Activated naive CD4-positive, alpha-beta T cell treated with anti-CD3 and anti-CD28 coated beads, Interleukin-2, amount 10 ng/mL, durations not matched to agents 7 days and 5 days (primary cell): ENCODE data around the gene UBASH3A.
"Not testable (repeated sequence)": the region's sequence is repeated elsewhere in the genome, so short reads cannot be mapped to it uniquely, and the experiment has no call there.

ENCODE experiments used
- CTCF ChIA-PET: fragments of 350-600 bp; sonication (Branson Sonifier 250); formaldehyde crosslinking; loops from one replicate; lab custom pipeline; 2021; ENCODE audit warnings: antibody characterized with exemption; lab: Charles Lee
- DNase-seq: peaks from one replicate; pipeline ENCODE4 v3.0.0-alpha.2; 2020
- H3K27ac Mint-ChIP-seq: one replicate; pipeline ENCODE4 v1.8.0; 2021; ENCODE audit warnings: mild to moderate bottlenecking, moderate library complexity, mixed read lengths
- H3K27me3 Mint-ChIP-seq: one replicate; pipeline ENCODE4 v1.8.0; 2021; ENCODE audit warnings: mild to moderate bottlenecking, mixed read lengths
- H3K36me3 Mint-ChIP-seq: one replicate; pipeline ENCODE4 v1.8.0; 2021; ENCODE audit warnings: mixed read lengths
- H3K4me1 Mint-ChIP-seq: one replicate; pipeline ENCODE4 v1.8.0; 2021; ENCODE audit warnings: mixed read lengths
- H3K4me3 Mint-ChIP-seq: one replicate; pipeline ENCODE4 v1.8.0; 2021; ENCODE audit warnings: mild to moderate bottlenecking, moderate library complexity, mixed read lengths
- H3K9me3 Mint-ChIP-seq: one replicate; pipeline ENCODE4 v1.8.0; 2021; ENCODE audit warnings: mixed read lengths

UBASH3A gene

GRCh38 chr21:42401820-42402251, 1.9 kb upstream of the UBASH3A start:
- Mint-ChIP-seq H3K9me3 (peaks cover 10% of the 10 kb centered on the region), H3K36me3 (peaks cover 35% of the 10 kb centered on the region), H3K4me1 (peaks cover 60% of the 10 kb centered on the region), H3K4me3 (peak overlapping the region; percentile 1), H3K27ac (peak overlapping the region; percentile 46), H3K27me3 (no peaks in the 10 kb centered on the region)
- CTCF ChIA-PET = interaction anchor here (0.6 to 4.7 kb wide), 4 partner anchors 14 to 338 kb away, joined by 3 to 25 read pairs (median 4); no protein-coding TSS in a partner anchor
- no peak for DNase-seq

- Mint-ChIP-seq H3K4me3 (peak overlapping the region; percentile 98), H3K9me3 (peaks cover 10% of the 10 kb centered on the region), H3K27me3 (no peaks in the 10 kb centered on the region), H3K4me1 (peaks cover 56% of the 10 kb centered on the region), H3K36me3 (peaks cover 48% of the 10 kb centered on the region), H3K27ac (peak overlapping the region; percentile 87)
- peak; percentile 50 for DNase-seq
- CTCF ChIA-PET = interaction anchor here (0.8 to 4.7 kb wide), 15 partner anchors 10 to 67 kb away, joined by 3 to 25 read pairs (median 5); no protein-coding TSS in a partner anchor
Measured at GRCh38 chr21:42404539-42404938, 837 bp downstream of the UBASH3A start.

GRCh38 chr21:42405064-42406013, 1.6 kb downstream of the UBASH3A start:
- DNase-seq = no peak
- Mint-ChIP-seq H3K27ac (peak overlapping the region; percentile 87), H3K36me3 (peaks cover 53% of the 10 kb centered on the region), H3K27me3 (no peaks in the 10 kb centered on the region), H3K4me3 (peak overlapping the region; percentile 98), H3K9me3 (peaks cover 10% of the 10 kb centered on the region), H3K4me1 (peaks cover 59% of the 10 kb centered on the region)
- CTCF ChIA-PET = interaction anchor here (0.8 to 4.7 kb wide), 11 partner anchors 10 to 67 kb away, joined by 3 to 25 read pairs (median 5); no protein-coding TSS in a partner anchor

- Mint-ChIP-seq H3K9me3 (peaks cover 10% of the 10 kb centered on the region), H3K27ac (peak overlapping the region; percentile 87), H3K27me3 (no peaks in the 10 kb centered on the region), H3K4me3 (peak overlapping the region; percentile 98), H3K36me3 (peaks cover 53% of the 10 kb centered on the region), H3K4me1 (peaks cover 53% of the 10 kb centered on the region)
- DNase-seq = peak; percentile 79
- CTCF ChIA-PET = interaction anchor here (4.7 kb wide), 1 partner anchor 25 kb away, joined by 25 read pairs; no protein-coding TSS in a partner anchor
Measured at GRCh38 chr21:42406201-42406621, 2.5 kb downstream of the UBASH3A start.

DNA sequence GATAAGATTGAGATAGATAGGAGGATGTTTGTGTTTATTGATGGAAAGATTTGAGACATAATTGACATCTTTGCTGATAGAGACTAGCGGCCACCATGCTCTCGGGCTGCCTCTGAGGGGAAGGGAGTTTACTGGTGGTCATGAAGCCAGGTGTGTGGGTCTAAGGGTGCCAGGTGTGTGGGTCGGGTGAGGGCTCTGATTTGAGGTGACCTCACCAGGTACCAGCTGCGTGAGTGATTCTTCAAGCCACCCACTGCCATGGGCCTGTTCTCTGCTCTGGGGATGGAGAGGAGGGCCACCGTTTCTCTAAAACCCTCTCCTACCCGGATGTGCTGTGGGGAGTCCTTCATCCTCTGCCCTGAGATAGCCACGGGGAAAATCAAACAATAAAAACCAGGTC, 3.2 kb downstream of the UBASH3A start:
- Mint-ChIP-seq H3K4me1 (peaks cover 47% of the 10 kb centered on the region), H3K27ac (peak overlapping the region; percentile 87), H3K36me3 (peaks cover 47% of the 10 kb centered on the region), H3K9me3 (peaks cover 4% of the 10 kb centered on the region), H3K27me3 (no peaks in the 10 kb centered on the region), H3K4me3 (peak overlapping the region; percentile 98)
- CTCF ChIA-PET = interaction anchor here (4.7 kb wide), 1 partner anchor 26 kb away, joined by 25 read pairs; no protein-coding TSS in a partner anchor
- no peak for DNase-seq

- peak overlapping the region; percentile 98 for H3K4me3 Mint-ChIP-seq
- DNase-seq = no peak
- CTCF ChIA-PET = no interaction called here
Measured at GRCh38 chr21:42407476-42407875, 3.8 kb downstream of the UBASH3A start.

GRCh38 chr21:42408718-42409117, 5.0 kb downstream of the UBASH3A start:
- H3K4me1 Mint-ChIP-seq = peaks cover 46% of the 10 kb centered on the region
- CTCF ChIA-PET, H3K9me3 Mint-ChIP-seq, H3K27me3 Mint-ChIP-seq, H3K27ac Mint-ChIP-seq, H3K4me3 Mint-ChIP-seq, DNase-seq: not testable (repeated sequence)
- H3K36me3 Mint-ChIP-seq = peaks cover 53% of the 10 kb centered on the region

More at GRCh38 chr21:42407476-42407875, 3.8 kb downstream of the UBASH3A start:
- H3K36me3 Mint-ChIP-seq = peaks cover 44% of the 10 kb centered on the region
- H3K27ac Mint-ChIP-seq = no peak overlapping the region
- H3K27me3 Mint-ChIP-seq = no peaks in the 10 kb centered on the region
- peaks cover 45% of the 10 kb centered on the region for H3K4me1 Mint-ChIP-seq
- no peaks in the 10 kb centered on the region for H3K9me3 Mint-ChIP-seq

GRCh38 chr21:42409366-42409765, 5.7 kb downstream of the UBASH3A start:
- Mint-ChIP-seq H3K27me3 (no peaks in the 10 kb centered on the region), H3K4me1 (peaks cover 52% of the 10 kb centered on the region), H3K36me3 (peaks cover 58% of the 10 kb centered on the region), H3K27ac (no peak overlapping the region), H3K4me3 (no peak overlapping the region), H3K9me3 (no peaks in the 10 kb centered on the region)
- DNase-seq = peak; percentile 8
- CTCF ChIA-PET = no interaction called here

DNA sequence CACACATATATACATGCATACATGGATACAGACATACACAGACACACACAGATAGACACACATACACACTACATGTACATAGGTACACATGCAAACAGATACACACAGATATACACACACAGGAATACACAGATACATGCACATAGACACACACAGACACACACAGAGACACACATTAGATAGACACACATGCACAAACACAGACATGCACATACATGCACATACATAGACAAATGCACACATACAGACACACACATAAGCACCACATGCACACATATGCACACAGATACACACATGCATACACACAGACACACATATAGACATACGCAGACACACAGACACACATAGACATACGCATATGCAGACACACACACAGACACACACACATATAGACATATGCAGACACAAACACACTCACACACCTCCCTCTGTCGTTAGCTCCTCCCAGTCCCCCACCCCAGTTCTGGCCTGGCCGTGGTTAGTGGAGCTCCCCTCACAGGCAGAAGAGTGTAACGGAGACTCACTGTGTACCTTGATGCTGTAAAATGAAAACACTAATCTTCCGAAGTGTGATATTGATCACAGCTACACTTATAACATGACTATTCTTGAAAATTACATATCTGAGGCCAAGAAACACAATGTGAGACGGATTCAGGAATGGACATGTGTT, 7.6 kb downstream of the UBASH3A start:
- no peak overlapping the region for H3K4me3 Mint-ChIP-seq
- H3K4me1 Mint-ChIP-seq = peaks cover 71% of the 10 kb centered on the region

DNA sequence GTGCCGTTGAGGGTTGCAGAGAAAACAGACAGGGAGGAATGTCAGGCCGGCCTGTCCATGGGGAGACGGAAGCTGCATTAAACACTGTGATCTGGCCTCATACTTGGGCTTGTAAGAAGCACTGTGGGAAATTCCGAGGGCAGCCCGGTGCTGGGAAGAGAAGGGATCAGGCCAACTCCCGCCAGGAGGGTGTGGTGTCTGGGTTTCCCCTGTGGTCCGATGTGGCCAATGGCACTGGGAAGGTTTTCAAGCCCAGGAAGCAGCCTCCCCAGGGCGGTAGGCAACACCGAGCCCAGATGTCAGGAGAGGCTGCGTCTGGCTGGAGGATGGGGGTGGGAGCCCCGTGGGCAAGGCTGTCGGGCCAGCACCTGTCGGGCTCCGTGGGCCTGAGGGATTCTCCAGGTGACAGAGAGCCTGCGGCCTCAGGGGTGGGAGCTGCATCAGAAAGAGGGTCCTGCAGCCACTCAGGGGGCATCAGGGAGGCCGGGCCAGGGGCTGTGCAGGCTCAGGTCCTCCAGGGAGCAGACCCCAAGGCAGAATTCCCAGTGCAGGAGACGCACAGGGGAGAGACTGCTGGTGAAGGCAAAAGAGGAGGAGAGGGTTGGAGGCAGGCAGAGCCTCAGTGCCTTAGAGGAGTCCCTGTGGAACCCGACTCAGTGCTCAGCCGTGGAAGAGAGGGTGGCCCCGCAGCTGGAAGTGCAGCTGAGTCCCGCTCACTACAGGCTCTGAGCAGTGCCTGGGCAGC, 8.4 kb downstream of the UBASH3A start:
- CTCF ChIA-PET = interaction anchor here (0.6 to 1.5 kb wide), 2 partner anchors 30 to 431 kb away, joined by 4 read pairs; no protein-coding TSS in a partner anchor

More for the DNA sequence above, 7.6 kb downstream of the UBASH3A start:
- Mint-ChIP-seq H3K36me3 (peaks cover 65% of the 10 kb centered on the region), H3K27me3 (no peaks in the 10 kb centered on the region), H3K27ac (no peak overlapping the region), H3K9me3 (no peaks in the 10 kb centered on the region)
- CTCF ChIA-PET = interaction anchor here (0.6 to 1.5 kb wide), 2 partner anchors 29 to 430 kb away, joined by 4 read pairs; no protein-coding TSS in a partner anchor
- peak; percentile 29 for DNase-seq

GRCh38 chr21:42412636-42412933, 8.9 kb downstream of the UBASH3A start:
- no peak overlapping the region for H3K4me3 Mint-ChIP-seq
- H3K27ac Mint-ChIP-seq = peak overlapping the region; percentile 75
- CTCF ChIA-PET = no interaction called here
- no peak for DNase-seq
- H3K27me3 Mint-ChIP-seq = no peaks in the 10 kb centered on the region
- H3K36me3 Mint-ChIP-seq = peaks cover 64% of the 10 kb centered on the region
- peaks cover 70% of the 10 kb centered on the region for H3K4me1 Mint-ChIP-seq
- peaks cover 2% of the 10 kb centered on the region for H3K9me3 Mint-ChIP-seq

More for the DNA sequence above, 8.4 kb downstream of the UBASH3A start:
- Mint-ChIP-seq H3K36me3 (peaks cover 65% of the 10 kb centered on the region), H3K4me1 (peaks cover 71% of the 10 kb centered on the region), H3K4me3 (no peak overlapping the region), H3K27ac (peak overlapping the region; percentile 75), H3K27me3 (no peaks in the 10 kb centered on the region), H3K9me3 (no peaks in the 10 kb centered on the region)
- DNase-seq = peak; percentile 18

- Mint-ChIP-seq H3K27me3 (no peaks in the 10 kb centered on the region), H3K36me3 (peaks cover 61% of the 10 kb centered on the region), H3K4me1 (peaks cover 67% of the 10 kb centered on the region), H3K9me3 (peaks cover 3% of the 10 kb centered on the region), H3K4me3 (no peak overlapping the region), H3K27ac (no peak overlapping the region)
- peak; percentile 16 for DNase-seq
- CTCF ChIA-PET = no interaction called here
Measured at GRCh38 chr21:42413093-42413492, 9.4 kb downstream of the UBASH3A start.

DNA sequence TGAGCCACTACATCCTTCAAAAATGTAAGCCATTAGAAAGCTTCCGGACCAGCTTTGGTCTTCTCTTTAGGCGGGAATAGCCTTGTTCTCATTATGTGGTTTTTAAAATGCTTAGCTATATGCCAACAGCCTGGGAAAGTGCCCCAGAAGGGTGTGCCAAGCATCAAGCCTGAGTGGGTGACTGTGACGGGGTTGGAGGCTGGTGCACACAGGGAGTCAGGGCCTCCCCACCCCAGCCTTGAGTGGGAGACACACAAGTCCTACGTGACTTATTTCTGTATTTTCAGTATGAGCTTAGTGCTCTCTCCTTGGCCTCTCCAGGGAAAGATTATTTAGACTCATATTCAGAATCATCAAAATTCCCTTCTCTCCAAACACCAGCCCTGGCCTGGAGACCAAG, 9.8 kb downstream of the UBASH3A start:
- no peak overlapping the region for H3K4me3 Mint-ChIP-seq
- H3K27me3 Mint-ChIP-seq = no peaks in the 10 kb centered on the region
- H3K27ac Mint-ChIP-seq = peak overlapping the region; percentile 92
- peaks cover 62% of the 10 kb centered on the region for H3K36me3 Mint-ChIP-seq
- DNase-seq = peak; percentile 17
- CTCF ChIA-PET = no interaction called here
- peaks cover 3% of the 10 kb centered on the region for H3K9me3 Mint-ChIP-seq
- peaks cover 66% of the 10 kb centered on the region for H3K4me1 Mint-ChIP-seq
